Measurements from ENCODE around the gene ADGRL3. TPM values are rescaled to one million over a fixed set of nuclear protein-coding genes. Genes with fewer than 3 reads are reported as not detected.
"Not testable (repeated sequence)": the region's sequence is repeated elsewhere in the genome, so short reads cannot be mapped to it uniquely, and the experiment has no call there.

Gene ADGRL3
- total RNA-seq, 1 donor from 2014 or later, result 306 TPM

- not testable (repeated sequence) for DNase-seq
Measured at GRCh38 chr4:61758596-61758995, 558.5 kb downstream of the ADGRL3 start.

GRCh38 chr4:61759245-61759644, 559.1 kb downstream of the ADGRL3 start:
- DNase-seq, result not testable (repeated sequence)

- not testable (repeated sequence) for DNase-seq
Measured at GRCh38 chr4:61759885-61760284, 559.8 kb downstream of the ADGRL3 start.

GRCh38 chr4:61760820-61761219, 560.7 kb downstream of the ADGRL3 start:
- no peak for DNase-seq

- DNase-seq, result no peak
Measured at GRCh38 chr4:61762722-61763627, 562.8 kb downstream of the ADGRL3 start.

GRCh38 chr4:61763682-61764081, 563.6 kb downstream of the ADGRL3 start:
- DNase-seq, result no peak

GRCh38 chr4:61764090-61764489, 564.0 kb downstream of the ADGRL3 start:
- not testable (repeated sequence) for DNase-seq

- not testable (repeated sequence) for DNase-seq
Measured at GRCh38 chr4:61769444-61770167, 569.5 kb downstream of the ADGRL3 start.

- DNase-seq, result no peak
Measured at GRCh38 chr4:61770456-61770855, 570.3 kb downstream of the ADGRL3 start.

GRCh38 chr4:61771056-61771455, 570.9 kb downstream of the ADGRL3 start:
- DNase-seq, result no peak

GRCh38 chr4:61772126-61772525, 572.0 kb downstream of the ADGRL3 start:
- DNase-seq, result no peak

GRCh38 chr4:61773655-61774245, 573.6 kb downstream of the ADGRL3 start:
- DNase-seq, result no peak

GRCh38 chr4:61782133-61782532, 582.0 kb downstream of the ADGRL3 start:
- no peak for DNase-seq

- no peak for DNase-seq
Measured at GRCh38 chr4:61783050-61783449, 582.9 kb downstream of the ADGRL3 start.

GRCh38 chr4:61785761-61786160, 585.6 kb downstream of the ADGRL3 start:
- DNase-seq, result no peak

GRCh38 chr4:61786211-61786610, 586.1 kb downstream of the ADGRL3 start:
- DNase-seq, result no peak

- no peak for DNase-seq
Measured at GRCh38 chr4:61795998-61796397, 595.9 kb downstream of the ADGRL3 start.

GRCh38 chr4:61799794-61800193, 599.7 kb downstream of the ADGRL3 start:
- DNase-seq, result no peak

GRCh38 chr4:61805227-61805626, 605.1 kb downstream of the ADGRL3 start:
- no peak for DNase-seq

GRCh38 chr4:61805979-61806378, 605.9 kb downstream of the ADGRL3 start:
- no peak for DNase-seq

GRCh38 chr4:61812171-61812570, 612.0 kb downstream of the ADGRL3 start:
- no peak for DNase-seq

GRCh38 chr4:61817071-61817470, 616.9 kb downstream of the ADGRL3 start:
- no peak for DNase-seq

GRCh38 chr4:61820136-61820535, 620.0 kb downstream of the ADGRL3 start:
- DNase-seq, result no peak

Data from occipital lobe (tissue), 2 donors.